HEK293 (cell line): ENCODE results near the gene LGR5.

Experiments used
- GFI1B ChIP-seq: fragments of 450-650 bp; formaldehyde crosslinking; IDR thresholded peaks from 2 replicates; pipeline ENCODE4 v1.5.1; 2016; ENCODE audit warnings: missing biosample characterization, missing genetic modification characterization
- KLF1 ChIP-seq: fragments of 450-650 bp; formaldehyde crosslinking; IDR thresholded peaks from 2 replicates; pipeline ENCODE4 v1.5.1; 2016; ENCODE audit warnings: missing biosample characterization, missing genetic modification characterization
- MYNN ChIP-seq: fragments of 450-650 bp; formaldehyde crosslinking; IDR thresholded peaks from 2 replicates; pipeline ENCODE4 v1.5.1; 2016; ENCODE audit warnings: missing biosample characterization, missing genetic modification characterization, borderline replicate concordance
- MZF1 ChIP-seq: fragments of 450-650 bp; formaldehyde crosslinking; IDR thresholded peaks from 2 replicates; pipeline ENCODE4 v1.5.1; 2017; ENCODE audit warnings: missing biosample characterization, missing genetic modification characterization, borderline replicate concordance
- SP3 ChIP-seq: fragments of 450-650 bp; formaldehyde crosslinking; IDR thresholded peaks from 2 replicates; pipeline ENCODE4 v1.5.1; 2016; ENCODE audit warnings: missing biosample characterization, missing genetic modification characterization
- ZBTB8A ChIP-seq: fragments of 450-650 bp; formaldehyde crosslinking; IDR thresholded peaks from 2 replicates; pipeline ENCODE4 v1.5.1; 2016; ENCODE audit warnings: missing biosample characterization, missing genetic modification characterization
- ZEB2 ChIP-seq: fragments of 450-650 bp; formaldehyde crosslinking; IDR thresholded peaks from 2 replicates; pipeline ENCODE4 v1.5.1; 2016; ENCODE audit warnings: missing biosample characterization, missing genetic modification characterization
- ZFHX2 ChIP-seq: fragments of 450-650 bp; formaldehyde crosslinking; conservative IDR thresholded peaks from 2 replicates; pipeline ENCODE4 v1.5.1; 2016; ENCODE audit warnings: missing biosample characterization, missing genetic modification characterization
- ZFP41 ChIP-seq: fragments of 450-650 bp; formaldehyde crosslinking; IDR thresholded peaks from 2 replicates; pipeline ENCODE4 v1.5.1; 2016; ENCODE audit warnings: missing biosample characterization, missing genetic modification characterization, borderline replicate concordance
- ZNF335 ChIP-seq: fragments of 450-650 bp; formaldehyde crosslinking; conservative IDR thresholded peaks from 2 replicates; pipeline ENCODE4 v1.5.1; 2016; ENCODE audit warnings: missing biosample characterization, missing genetic modification characterization
- ZNF391 ChIP-seq: fragments of 450-650 bp; formaldehyde crosslinking; IDR thresholded peaks from 2 replicates; pipeline ENCODE4 v1.5.1; 2016; ENCODE audit warnings: low read depth, missing biosample characterization, missing genetic modification characterization, borderline replicate concordance
- ZNF530 ChIP-seq: fragments of 450-650 bp; formaldehyde crosslinking; IDR thresholded peaks from 2 replicates; pipeline ENCODE4 v1.5.1; 2016; ENCODE audit warnings: low read depth, missing biosample characterization, missing genetic modification characterization
- ZNF558 ChIP-seq: fragments of 450-650 bp; formaldehyde crosslinking; IDR thresholded peaks from 2 replicates; pipeline ENCODE4 v1.5.1; 2016; ENCODE audit warnings: missing biosample characterization, missing genetic modification characterization
- ZNF560 ChIP-seq: fragments of 450-650 bp; formaldehyde crosslinking; IDR thresholded peaks from 2 replicates; pipeline ENCODE4 v1.5.1; 2017; ENCODE audit warnings: missing biosample characterization, missing genetic modification characterization, borderline replicate concordance
- ZNF561 ChIP-seq: fragments of 450-650 bp; IDR thresholded peaks from 2 replicates; pipeline ENCODE4 v1.5.1; 2018; ENCODE audit warnings: missing biosample characterization, missing genetic modification characterization, borderline replicate concordance
- ZNF600 ChIP-seq: fragments of 450-650 bp; formaldehyde crosslinking; IDR thresholded peaks from 2 replicates; pipeline ENCODE4 v1.5.1; 2016; ENCODE audit warnings: missing biosample characterization, missing genetic modification characterization
- ZNF660 ChIP-seq: fragments of 450-650 bp; IDR thresholded peaks from 2 replicates; pipeline ENCODE4 v1.5.1; 2018; ENCODE audit warnings: missing biosample characterization, mild to moderate bottlenecking, missing genetic modification characterization
- ZNF664 ChIP-seq: fragments of 450-650 bp; formaldehyde crosslinking; IDR thresholded peaks from 2 replicates; pipeline ENCODE4 v1.5.1; 2016; ENCODE audit warnings: missing biosample characterization, missing genetic modification characterization
- ZNF670 ChIP-seq: fragments of 450-650 bp; formaldehyde crosslinking; IDR thresholded peaks from 2 replicates; pipeline ENCODE4 v1.5.1; 2016; ENCODE audit warnings: missing biosample characterization, missing genetic modification characterization, low read depth
- ZNF707 ChIP-seq: fragments of 450-650 bp; formaldehyde crosslinking; IDR thresholded peaks from 2 replicates; pipeline ENCODE4 v1.5.1; 2016; ENCODE audit warnings: missing biosample characterization, missing genetic modification characterization
- ZNF776 ChIP-seq: fragments of 450-650 bp; formaldehyde crosslinking; IDR thresholded peaks from 2 replicates; pipeline ENCODE4 v1.5.0; 2017; ENCODE audit warnings: missing biosample characterization, missing genetic modification characterization, borderline replicate concordance
- ZNF843 ChIP-seq: fragments of 450-650 bp; formaldehyde crosslinking; IDR thresholded peaks from 2 replicates; pipeline ENCODE4 v1.5.1; 2016; ENCODE audit warnings: missing biosample characterization, missing genetic modification characterization
- ZSCAN30 ChIP-seq: fragments of 450-650 bp; IDR thresholded peaks from 2 replicates; pipeline ENCODE4 v1.5.1; 2018; ENCODE audit warnings: missing biosample characterization, mild to moderate bottlenecking, missing genetic modification characterization, moderate library complexity
- TF ChIP-seq, protein P1 (sequence below): fragments of 450-650 bp; formaldehyde crosslinking; IDR thresholded peaks from 2 replicates; pipeline ENCODE4 v1.5.1; 2016; ENCODE audit warnings: missing biosample characterization, missing genetic modification characterization
- TF ChIP-seq, protein P2 (sequence below): fragments of 450-650 bp; formaldehyde crosslinking; IDR thresholded peaks from 2 replicates; pipeline ENCODE4 v1.5.1; 2016; ENCODE audit warnings: missing biosample characterization, missing genetic modification characterization
- TF ChIP-seq, protein P3 (sequence below): IDR thresholded peaks from 2 replicates; pipeline ENCODE4 v1.6.1; 2011; ENCODE audit warnings: mild to moderate bottlenecking, low read depth, low read length, borderline replicate concordance
- TF ChIP-seq, protein P4 (sequence below): sonication (generic); formaldehyde crosslinking; IDR thresholded peaks from 2 replicates; pipeline ENCODE4 v1.8.1; 2022; ENCODE audit warnings: mild to moderate bottlenecking, moderate library complexity, missing genetic modification reagents
- TF ChIP-seq, protein P5 (sequence below): fragments of 450-650 bp; formaldehyde crosslinking; IDR thresholded peaks from 2 replicates; pipeline ENCODE4 v1.5.1; 2017; ENCODE audit warnings: missing biosample characterization, missing genetic modification characterization
- TF ChIP-seq, protein P6 (sequence below): fragments of 450-650 bp; formaldehyde crosslinking; IDR thresholded peaks from 2 replicates; pipeline ENCODE4; 2016; ENCODE audit warnings: missing biosample characterization, missing genetic modification characterization
- TF ChIP-seq, protein P7 (sequence below): fragments of 450-650 bp; formaldehyde crosslinking; IDR thresholded peaks from 2 replicates; pipeline ENCODE4 v1.5.1; 2016; ENCODE audit warnings: missing biosample characterization, missing genetic modification characterization
- TF ChIP-seq, protein P8 (sequence below): fragments of 450-650 bp; formaldehyde crosslinking; IDR thresholded peaks from 2 replicates; pipeline ENCODE4 v1.5.1; 2016; ENCODE audit warnings: missing biosample characterization, missing genetic modification characterization

Gene LGR5

DNA sequence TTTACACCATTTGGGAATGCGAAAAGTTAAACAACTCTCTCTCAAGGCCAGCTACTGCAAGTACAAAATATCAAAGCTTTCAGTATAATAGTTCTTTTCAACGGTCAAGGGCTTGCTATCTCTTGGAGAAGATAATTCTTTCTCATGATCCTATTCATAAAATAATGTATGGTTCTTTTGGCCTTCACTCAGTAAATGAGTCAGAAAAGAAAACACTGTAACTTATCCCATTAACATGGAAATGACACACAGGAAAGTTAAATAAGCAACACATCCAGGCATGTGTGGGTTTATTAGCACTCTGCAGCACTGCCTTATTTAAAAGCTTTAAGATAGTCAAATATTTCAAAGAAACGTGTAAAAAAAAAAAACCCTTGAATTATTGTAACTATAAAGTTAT lies 187.2 kb downstream of the LGR5 start (continued):
- TF ChIP-seq ZEB2 (tag by site-specific recombination): peak; percentile 91
- TF ChIP-seq ZNF530 (tag by site-specific recombination): no peak
- no peak for TF ChIP-seq MYNN
- TF ChIP-seq ZNF600 (tag by site-specific recombination): no peak
- TF ChIP-seq ZNF391 (tag by site-specific recombination): no peak
- peak; percentile 95 for TF ChIP-seq ZSCAN30 (tag by site-specific recombination)
- TF ChIP-seq, protein P1, sequence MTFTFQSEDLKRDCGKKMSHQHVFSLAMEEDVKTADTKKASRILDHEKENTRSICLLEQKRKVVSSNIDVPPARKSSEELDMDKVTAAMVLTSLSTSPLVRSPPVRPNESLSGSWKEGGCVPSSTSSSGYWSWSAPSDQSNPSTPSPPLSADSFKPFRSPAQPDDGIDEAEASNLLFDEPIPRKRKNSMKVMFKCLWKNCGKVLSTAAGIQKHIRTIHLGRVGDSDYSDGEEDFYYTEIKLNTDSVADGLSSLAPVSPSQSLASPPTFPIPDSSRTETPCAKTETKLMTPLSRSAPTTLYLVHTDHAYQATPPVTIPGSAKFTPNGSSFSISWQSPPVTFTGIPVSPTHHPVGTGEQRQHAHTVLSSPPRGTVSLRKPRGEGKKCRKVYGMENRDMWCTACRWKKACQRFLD (tag by site-specific recombination): no peak
- TF ChIP-seq KLF1: no peak
- no peak for TF ChIP-seq ZNF561
- no peak for TF ChIP-seq ZNF560 (tag by site-specific recombination)
- TF ChIP-seq ZNF707 (tag by site-specific recombination): no peak
- no peak for TF ChIP-seq MZF1 (tag by site-specific recombination)
- peak; percentile 91 for TF ChIP-seq ZNF664 (tag by site-specific recombination)
- TF ChIP-seq, protein P2, sequence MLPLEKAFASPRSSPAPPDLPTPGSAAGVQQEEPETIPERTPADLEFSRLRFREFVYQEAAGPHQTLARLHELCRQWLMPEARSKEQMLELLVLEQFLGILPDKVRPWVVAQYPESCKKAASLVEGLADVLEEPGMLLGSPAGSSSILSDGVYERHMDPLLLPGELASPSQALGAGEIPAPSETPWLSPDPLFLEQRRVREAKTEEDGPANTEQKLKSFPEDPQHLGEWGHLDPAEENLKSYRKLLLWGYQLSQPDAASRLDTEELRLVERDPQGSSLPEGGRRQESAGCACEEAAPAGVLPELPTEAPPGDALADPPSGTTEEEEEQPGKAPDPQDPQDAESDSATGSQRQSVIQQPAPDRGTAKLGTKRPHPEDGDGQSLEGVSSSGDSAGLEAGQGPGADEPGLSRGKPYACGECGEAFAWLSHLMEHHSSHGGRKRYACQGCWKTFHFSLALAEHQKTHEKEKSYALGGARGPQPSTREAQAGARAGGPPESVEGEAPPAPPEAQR (tag by site-specific recombination): no peak
- TF ChIP-seq, protein P3, sequence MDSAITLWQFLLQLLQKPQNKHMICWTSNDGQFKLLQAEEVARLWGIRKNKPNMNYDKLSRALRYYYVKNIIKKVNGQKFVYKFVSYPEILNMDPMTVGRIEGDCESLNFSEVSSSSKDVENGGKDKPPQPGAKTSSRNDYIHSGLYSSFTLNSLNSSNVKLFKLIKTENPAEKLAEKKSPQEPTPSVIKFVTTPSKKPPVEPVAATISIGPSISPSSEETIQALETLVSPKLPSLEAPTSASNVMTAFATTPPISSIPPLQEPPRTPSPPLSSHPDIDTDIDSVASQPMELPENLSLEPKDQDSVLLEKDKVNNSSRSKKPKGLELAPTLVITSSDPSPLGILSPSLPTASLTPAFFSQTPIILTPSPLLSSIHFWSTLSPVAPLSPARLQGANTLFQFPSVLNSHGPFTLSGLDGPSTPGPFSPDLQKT: no peak
- no peak for TF ChIP-seq ZBTB8A (tag by site-specific recombination)
- TF ChIP-seq ZNF670 (tag by site-specific recombination): no peak
- TF ChIP-seq ZFHX2 (tag by site-specific recombination): no peak
- TF ChIP-seq, protein P4, sequence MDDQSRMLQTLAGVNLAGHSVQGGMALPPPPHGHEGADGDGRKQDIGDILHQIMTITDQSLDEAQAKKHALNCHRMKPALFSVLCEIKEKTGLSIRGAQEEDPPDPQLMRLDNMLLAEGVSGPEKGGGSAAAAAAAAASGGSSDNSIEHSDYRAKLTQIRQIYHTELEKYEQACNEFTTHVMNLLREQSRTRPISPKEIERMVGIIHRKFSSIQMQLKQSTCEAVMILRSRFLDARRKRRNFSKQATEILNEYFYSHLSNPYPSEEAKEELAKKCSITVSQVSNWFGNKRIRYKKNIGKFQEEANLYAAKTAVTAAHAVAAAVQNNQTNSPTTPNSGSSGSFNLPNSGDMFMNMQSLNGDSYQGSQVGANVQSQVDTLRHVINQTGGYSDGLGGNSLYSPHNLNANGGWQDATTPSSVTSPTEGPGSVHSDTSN (CRISPR knock-in tag): no peak
- no peak for TF ChIP-seq ZNF660 (tag by site-specific recombination)
- TF ChIP-seq ZFP41 (tag by site-specific recombination): no peak
- TF ChIP-seq, protein P5, sequence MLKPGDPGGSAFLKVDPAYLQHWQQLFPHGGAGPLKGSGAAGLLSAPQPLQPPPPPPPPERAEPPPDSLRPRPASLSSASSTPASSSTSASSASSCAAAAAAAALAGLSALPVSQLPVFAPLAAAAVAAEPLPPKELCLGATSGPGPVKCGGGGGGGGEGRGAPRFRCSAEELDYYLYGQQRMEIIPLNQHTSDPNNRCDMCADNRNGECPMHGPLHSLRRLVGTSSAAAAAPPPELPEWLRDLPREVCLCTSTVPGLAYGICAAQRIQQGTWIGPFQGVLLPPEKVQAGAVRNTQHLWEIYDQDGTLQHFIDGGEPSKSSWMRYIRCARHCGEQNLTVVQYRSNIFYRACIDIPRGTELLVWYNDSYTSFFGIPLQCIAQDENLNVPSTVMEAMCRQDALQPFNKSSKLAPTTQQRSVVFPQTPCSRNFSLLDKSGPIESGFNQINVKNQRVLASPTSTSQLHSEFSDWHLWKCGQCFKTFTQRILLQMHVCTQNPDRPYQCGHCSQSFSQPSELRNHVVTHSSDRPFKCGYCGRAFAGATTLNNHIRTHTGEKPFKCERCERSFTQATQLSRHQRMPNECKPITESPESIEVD (tag by site-specific recombination): peak; percentile 94
- TF ChIP-seq SP3 (tag by site-specific recombination): no peak
- TF ChIP-seq ZNF558 (tag by site-specific recombination): no peak
- TF ChIP-seq ZNF776: no peak
- peak; percentile 93 for TF ChIP-seq ZNF843 (tag by site-specific recombination)
- TF ChIP-seq, protein P6, sequence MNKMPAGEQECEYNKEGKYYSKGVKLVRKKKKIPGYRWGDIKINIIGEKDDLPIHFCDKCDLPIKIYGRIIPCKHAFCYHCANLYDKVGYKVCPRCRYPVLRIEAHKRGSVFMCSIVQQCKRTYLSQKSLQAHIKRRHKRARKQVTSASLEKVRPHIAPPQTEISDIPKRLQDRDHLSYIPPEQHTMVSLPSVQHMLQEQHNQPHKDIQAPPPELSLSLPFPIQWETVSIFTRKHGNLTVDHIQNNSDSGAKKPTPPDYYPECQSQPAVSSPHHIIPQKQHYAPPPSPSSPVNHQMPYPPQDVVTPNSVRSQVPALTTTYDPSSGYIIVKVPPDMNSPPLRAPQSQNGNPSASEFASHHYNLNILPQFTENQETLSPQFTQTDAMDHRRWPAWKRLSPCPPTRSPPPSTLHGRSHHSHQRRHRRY (tag by site-specific recombination): no peak
- TF ChIP-seq ZNF335 (tag by site-specific recombination): peak; percentile 60
- TF ChIP-seq, protein P7, sequence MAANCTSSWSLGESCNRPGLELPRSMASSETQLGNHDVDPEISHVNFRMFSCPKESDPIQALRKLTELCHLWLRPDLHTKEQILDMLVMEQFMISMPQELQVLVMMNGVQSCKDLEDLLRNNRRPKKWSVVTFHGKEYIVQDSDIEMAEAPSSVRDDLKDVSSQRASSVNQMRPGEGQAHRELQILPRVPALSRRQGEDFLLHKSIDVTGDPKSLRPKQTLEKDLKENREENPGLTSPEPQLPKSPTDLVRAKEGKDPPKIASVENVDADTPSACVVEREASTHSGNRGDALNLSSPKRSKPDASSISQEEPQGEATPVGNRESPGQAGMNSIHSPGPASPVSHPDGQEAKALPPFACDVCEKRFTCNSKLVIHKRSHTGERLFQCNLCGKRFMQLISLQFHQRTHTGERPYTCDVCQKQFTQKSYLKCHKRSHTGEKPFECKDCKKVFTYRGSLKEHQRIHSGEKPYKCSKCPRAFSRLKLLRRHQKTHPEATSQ: no peak
- no peak for TF ChIP-seq GFI1B (tag by site-specific recombination)
- TF ChIP-seq, protein P8, sequence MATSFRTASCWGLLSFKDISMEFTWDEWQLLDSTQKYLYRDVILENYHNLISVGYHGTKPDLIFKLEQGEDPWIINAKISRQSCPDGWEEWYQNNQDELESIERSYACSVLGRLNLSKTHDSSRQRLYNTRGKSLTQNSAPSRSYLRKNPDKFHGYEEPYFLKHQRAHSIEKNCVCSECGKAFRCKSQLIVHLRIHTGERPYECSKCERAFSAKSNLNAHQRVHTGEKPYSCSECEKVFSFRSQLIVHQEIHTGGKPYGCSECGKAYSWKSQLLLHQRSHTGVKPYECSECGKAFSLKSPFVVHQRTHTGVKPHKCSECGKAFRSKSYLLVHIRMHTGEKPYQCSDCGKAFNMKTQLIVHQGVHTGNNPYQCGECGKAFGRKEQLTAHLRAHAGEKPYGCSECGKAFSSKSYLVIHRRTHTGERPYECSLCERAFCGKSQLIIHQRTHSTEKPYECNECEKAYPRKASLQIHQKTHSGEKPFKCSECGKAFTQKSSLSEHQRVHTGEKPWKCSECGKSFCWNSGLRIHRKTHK: no peak
